Measurements from ENCODE around the gene ZNF771. TPM values are rescaled to one million over a fixed set of nuclear protein-coding genes. Genes with fewer than 3 reads are reported as not detected.

ZNF771 gene
- total and polyA plus RNA-seq, 12 donors = 2.8 to 81.3 (median 11.9) TPM

DNA sequence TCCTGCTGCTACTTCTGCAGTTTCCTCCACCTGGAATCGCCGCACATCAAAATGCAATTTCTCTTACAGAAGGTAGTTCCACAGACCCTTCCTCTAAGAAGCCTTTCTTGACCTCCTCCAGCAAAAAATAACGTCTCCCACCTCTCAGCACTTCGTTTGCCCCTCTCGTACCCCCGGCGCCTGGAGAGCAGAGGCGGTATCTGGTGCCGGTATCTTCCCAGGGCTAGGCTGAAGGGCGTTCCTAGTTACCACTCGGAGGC lies 21.9 kb downstream of the ZNF771 start:
- H3K4me1 ChIP-seq (replicated peaks in 1 of 2) = peaks cover 9 to 20% of the 10 kb centered on the region in 2 donors

DNA sequence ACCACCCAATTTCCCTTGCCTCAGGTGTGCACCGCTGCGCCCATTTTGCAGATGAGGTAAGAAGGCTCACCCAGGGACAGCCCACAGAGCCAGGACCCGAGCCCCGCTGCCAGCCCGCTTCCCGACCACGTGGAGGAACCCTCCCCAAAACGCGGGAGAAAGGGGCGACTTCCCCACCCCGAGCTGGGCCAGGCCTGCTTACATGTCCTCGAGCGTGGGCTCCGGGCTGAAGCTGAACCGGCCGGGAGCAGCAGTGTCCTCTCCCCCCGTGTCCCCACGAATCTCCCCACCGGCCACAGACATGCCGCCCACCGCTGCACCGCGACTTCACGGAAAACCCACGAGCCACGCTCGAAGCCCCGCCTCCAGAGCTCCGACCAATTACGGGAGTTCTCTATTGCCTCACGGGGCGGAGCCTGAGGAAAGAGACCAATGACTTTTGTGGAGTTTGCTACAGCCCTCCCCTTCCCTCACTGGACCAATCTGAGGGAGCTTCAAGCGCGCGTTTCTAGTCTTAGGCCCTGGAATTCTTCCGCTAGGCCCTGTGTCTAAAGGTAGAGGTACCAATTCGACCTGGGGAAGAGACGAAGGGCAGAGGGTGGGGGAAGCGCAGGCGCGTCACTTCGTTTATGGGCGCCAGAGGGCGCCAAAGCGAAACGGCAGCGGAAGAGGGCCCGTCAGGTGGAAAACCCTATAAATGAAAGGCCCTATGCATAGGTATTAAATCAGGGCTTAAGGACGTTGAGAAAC lies 22.4 kb downstream of the ZNF771 start, which contains the start of gene DCTPP1:
TSS of gene DCTPP1 (minus strand) at position 353 of the 750 bp plus-strand sequence. CDS start at position 303, 50 bp downstream.
- peaks cover 9 to 20% of the 10 kb centered on the region in 2 donors for H3K4me1 ChIP-seq (replicated peaks in 1 of 2)
- peak within 1 kb of the TSS in 3 of 4 donors; percentile 28 to 52 (median 41) for H3K4me3 ChIP-seq
- 1 to 2% (median 1%) methylated on average over 18 to 49 of the region's 49 CpGs for WGBS, 4 donors
- H3K36me3 ChIP-seq (replicated peaks in 1 of 2) = no peaks in the 10 kb centered on the region
- H3K9me3 ChIP-seq (replicated peaks in 1 of 3) = no peaks in the 10 kb centered on the region
- intact Hi-C loops (cut with DNase I) = no loop called here
- no peaks in the 10 kb centered on the region for H3K27me3 ChIP-seq
- peak within 1 kb of the TSS in 3 of 5 donors; percentile 44 to 74 (median 70) for H3K27ac ChIP-seq
- TF ChIP-seq POLR2A (IDR thresholded peaks at IDR 0.05) = peak in 1 of 2 donors; percentile 50
- TF ChIP-seq, protein P1, sequence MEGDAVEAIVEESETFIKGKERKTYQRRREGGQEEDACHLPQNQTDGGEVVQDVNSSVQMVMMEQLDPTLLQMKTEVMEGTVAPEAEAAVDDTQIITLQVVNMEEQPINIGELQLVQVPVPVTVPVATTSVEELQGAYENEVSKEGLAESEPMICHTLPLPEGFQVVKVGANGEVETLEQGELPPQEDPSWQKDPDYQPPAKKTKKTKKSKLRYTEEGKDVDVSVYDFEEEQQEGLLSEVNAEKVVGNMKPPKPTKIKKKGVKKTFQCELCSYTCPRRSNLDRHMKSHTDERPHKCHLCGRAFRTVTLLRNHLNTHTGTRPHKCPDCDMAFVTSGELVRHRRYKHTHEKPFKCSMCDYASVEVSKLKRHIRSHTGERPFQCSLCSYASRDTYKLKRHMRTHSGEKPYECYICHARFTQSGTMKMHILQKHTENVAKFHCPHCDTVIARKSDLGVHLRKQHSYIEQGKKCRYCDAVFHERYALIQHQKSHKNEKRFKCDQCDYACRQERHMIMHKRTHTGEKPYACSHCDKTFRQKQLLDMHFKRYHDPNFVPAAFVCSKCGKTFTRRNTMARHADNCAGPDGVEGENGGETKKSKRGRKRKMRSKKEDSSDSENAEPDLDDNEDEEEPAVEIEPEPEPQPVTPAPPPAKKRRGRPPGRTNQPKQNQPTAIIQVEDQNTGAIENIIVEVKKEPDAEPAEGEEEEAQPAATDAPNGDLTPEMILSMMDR (IDR thresholded peaks at IDR 0.05) = peak; percentile 61 to 86 (median 83)
- DNase-seq = peak; percentile 93 to 99 (median 98)

More for the DNA sequence above, 21.9 kb downstream of the ZNF771 start:
- Histone ChIP-seq H3K27ac (peak overlapping the region in 3 of 5 donors; percentile 29 to 74 (median 44)), H3K27me3 (no peaks in the 10 kb centered on the region), H3K4me3 (peak overlapping the region in 3 of 4 donors; percentile 28 to 52 (median 41)), H3K36me3 (replicated peaks in 1 of 2) (peaks cover 0 to 1% of the 10 kb centered on the region in 2 donors), H3K9me3 (replicated peaks in 1 of 3) (no peaks in the 10 kb centered on the region)
- 1 to 6% (median 4%) methylated on average over 3 to 11 of the region's 11 CpGs for WGBS, 4 donors
- DNase-seq = no peak
- TF ChIP-seq, protein P1 (IDR thresholded peaks at IDR 0.05) = no peak
- TF ChIP-seq POLR2A (IDR thresholded peaks at IDR 0.05) = no peak
- intact Hi-C loops (cut with DNase I) = no loop called here

DNA sequence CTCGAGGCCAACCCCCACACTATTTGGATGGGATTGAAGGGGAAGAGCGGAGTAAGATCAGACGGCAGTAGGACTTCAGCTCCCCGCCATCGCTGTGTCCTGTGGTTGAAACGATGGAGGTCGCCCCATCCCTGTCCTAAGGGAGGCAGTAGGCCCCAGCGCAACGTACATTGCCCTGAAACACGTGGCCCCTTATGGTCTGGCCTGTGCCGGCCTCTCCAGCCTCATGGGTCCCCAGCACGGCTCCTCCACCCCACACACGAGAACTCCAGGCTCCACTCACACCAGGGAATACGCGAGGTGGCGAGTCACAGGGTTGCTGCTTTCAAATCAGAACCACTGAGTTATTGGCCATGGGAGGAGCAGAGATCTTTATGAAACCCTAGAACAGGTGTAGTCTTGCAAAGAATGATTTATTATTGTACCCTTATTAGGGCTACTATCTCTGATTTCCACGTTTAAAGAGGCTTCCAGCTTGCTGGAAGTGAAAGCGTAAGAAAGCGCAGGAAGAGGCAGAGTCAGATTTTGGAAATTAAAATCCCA lies 23.1 kb downstream of the ZNF771 start:
- H3K4me3 ChIP-seq = peak overlapping the region in 1 of 4 donors; percentile 41
- TF ChIP-seq POLR2A (IDR thresholded peaks at IDR 0.05) = no peak
- TF ChIP-seq, protein P1 (IDR thresholded peaks at IDR 0.05) = peak in 1 of 6 experiments; percentile 35
- no peaks in the 10 kb centered on the region for H3K9me3 ChIP-seq (replicated peaks in 1 of 3)
- H3K36me3 ChIP-seq (replicated peaks in 1 of 2) = no peaks in the 10 kb centered on the region
- H3K27ac ChIP-seq = peak overlapping the region in 3 of 5 donors; percentile 44 to 74 (median 70)
- intact Hi-C loops (cut with DNase I) = no loop called here
- H3K4me1 ChIP-seq (replicated peaks in 1 of 2) = peaks cover 9 to 20% of the 10 kb centered on the region in 2 donors
- DNase-seq = peak in 1 of 7 donors; percentile 47
- no peaks in the 10 kb centered on the region for H3K27me3 ChIP-seq
- 46 to 57% (median 48%) methylated on average over 13 to 19 of the region's 19 CpGs for WGBS, 4 donors

DNA sequence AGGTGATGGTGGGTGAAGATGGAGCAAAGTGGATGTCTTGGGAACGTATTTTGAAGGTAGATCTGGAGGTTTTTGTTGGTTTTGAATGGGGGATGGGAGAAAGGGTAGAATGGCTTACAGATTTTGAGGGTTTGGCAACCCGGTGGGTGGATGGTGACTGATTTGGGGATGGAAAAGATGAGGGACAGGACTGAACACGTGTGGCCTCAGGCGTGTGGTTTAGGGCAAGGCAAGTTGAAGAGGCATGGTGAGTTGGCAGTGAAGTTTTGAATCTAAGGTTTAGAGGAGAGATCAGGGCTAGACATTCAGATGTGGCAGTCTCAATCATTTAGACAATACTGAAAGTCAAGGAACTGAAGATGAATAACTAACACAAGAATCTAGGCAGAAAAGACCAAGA lies 27.4 kb downstream of the ZNF771 start:
- 65 to 70% (median 67%) methylated on average over 4 of the region's 4 CpGs for WGBS, 4 donors
- Histone ChIP-seq H3K4me3 (no peak overlapping the region), H3K36me3 (replicated peaks in 1 of 2) (no peaks in the 10 kb centered on the region), H3K27ac (no peak overlapping the region), H3K27me3 (no peaks in the 10 kb centered on the region), H3K4me1 (replicated peaks in 1 of 2) (peaks cover 0 to 8% of the 10 kb centered on the region in 2 donors), H3K9me3 (replicated peaks in 1 of 3) (no peaks in the 10 kb centered on the region)
- no peak for DNase-seq
- TF ChIP-seq POLR2A (IDR thresholded peaks at IDR 0.05) = no peak
- TF ChIP-seq, protein P1 (IDR thresholded peaks at IDR 0.05) = no peak
- intact Hi-C loops (cut with DNase I) = no loop called here

Measured in adrenal gland (tissue), 12 donors.